ENCODE measurements around the gene SUSD3.

DNA sequence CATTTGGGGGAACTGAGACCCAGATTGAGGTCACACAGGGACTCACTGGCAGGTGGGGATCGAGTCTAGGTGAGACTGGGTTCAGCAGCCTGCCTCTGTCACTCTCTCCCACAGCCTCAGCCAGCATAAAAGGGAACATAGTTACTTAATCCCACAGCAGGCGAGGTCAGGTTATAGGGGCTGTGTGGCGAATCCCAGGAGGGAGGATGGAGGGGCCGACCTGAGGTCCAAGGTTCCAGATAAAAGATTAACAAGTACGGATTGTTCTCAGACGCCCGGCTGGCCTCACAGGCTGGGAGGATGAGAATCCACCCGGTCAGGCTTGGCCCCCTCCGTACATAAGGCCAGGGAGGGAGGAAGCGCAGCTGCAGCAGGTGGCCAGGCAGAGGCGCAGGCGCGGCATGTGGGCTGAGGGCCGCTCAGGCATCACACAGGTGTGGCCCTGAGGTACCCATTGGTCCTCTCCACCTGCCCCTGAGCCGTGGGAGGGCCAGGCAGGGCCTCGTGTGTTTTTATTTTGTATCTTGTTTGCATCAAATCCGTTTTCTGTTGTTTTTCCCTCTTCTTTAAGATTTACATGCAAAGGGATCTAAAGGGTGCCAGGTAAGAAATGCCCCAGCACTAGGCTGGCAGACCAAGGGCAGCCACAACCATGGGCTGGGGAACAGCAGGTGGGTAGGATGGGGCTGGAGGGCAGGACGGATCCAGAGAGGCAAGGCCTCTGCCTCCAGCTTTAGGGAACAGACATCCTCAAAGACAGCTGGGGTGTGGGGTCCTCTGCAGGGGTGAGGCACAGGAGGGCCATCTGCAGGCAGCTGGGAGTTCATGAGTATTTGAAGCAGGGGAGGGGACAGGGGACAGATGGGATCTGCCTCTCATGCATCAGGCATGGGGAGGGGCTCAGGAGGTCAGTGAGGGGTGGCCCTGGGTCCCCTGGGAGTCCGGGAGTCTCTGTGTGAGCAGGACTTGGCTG, 3.6 kb downstream of the SUSD3 start:
- TF ChIP-seq, protein P1, sequence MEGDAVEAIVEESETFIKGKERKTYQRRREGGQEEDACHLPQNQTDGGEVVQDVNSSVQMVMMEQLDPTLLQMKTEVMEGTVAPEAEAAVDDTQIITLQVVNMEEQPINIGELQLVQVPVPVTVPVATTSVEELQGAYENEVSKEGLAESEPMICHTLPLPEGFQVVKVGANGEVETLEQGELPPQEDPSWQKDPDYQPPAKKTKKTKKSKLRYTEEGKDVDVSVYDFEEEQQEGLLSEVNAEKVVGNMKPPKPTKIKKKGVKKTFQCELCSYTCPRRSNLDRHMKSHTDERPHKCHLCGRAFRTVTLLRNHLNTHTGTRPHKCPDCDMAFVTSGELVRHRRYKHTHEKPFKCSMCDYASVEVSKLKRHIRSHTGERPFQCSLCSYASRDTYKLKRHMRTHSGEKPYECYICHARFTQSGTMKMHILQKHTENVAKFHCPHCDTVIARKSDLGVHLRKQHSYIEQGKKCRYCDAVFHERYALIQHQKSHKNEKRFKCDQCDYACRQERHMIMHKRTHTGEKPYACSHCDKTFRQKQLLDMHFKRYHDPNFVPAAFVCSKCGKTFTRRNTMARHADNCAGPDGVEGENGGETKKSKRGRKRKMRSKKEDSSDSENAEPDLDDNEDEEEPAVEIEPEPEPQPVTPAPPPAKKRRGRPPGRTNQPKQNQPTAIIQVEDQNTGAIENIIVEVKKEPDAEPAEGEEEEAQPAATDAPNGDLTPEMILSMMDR (IDR thresholded peaks at IDR 0.05; ENCODE audit: low read depth, low read length) = peak; percentile 25
- TF ChIP-seq EZH2phosphoT487 (IDR thresholded peaks at IDR 0.05; ENCODE audit: low read depth) = no peak
